MM.1S (cell line): ENCODE results near the gene FAM184A.

ENCODE experiments used
- DNase-seq: peaks from one replicate; pipeline ENCODE4 v3.0.0-alpha.2; 2015
- H2AFZ ChIP-seq: fragments of 300-600 bp; sonication (generic); 2 replicates; pipeline ENCODE4 v1.6.0; 2016; ENCODE audit warnings: antibody characterized with exemption, low read length
- H3F3A ChIP-seq: fragments of 300-600 bp; sonication (generic); 2 replicates; pipeline ENCODE4 v1.6.1; 2016; ENCODE audit warnings: mild to moderate bottlenecking, antibody characterized with exemption, low read length, moderate library complexity, mixed read lengths; ENCODE audit not compliant: insufficient read depth
- H3K27ac ChIP-seq: fragments of 300-600 bp; sonication (generic); 2 replicates; pipeline ENCODE4 v1.5.1; 2016; ENCODE audit warnings: mild to moderate bottlenecking, low read length
- H3K27me3 ChIP-seq: fragments of 300-600 bp; sonication (generic); replicated peaks from 2 replicates; pipeline ENCODE4 v1.6.0; 2016; ENCODE audit warnings: low read length; ENCODE audit not compliant: insufficient read depth
- H3K36me3 ChIP-seq: fragments of 300-600 bp; sonication (generic); replicated peaks from 2 replicates; pipeline ENCODE4 v1.6.1; 2016; ENCODE audit warnings: mild to moderate bottlenecking, low read length, mixed read lengths; ENCODE audit not compliant: insufficient read depth
- H3K4me1 ChIP-seq: fragments of 300-600 bp; sonication (generic); 2 replicates; pipeline ENCODE4 v1.6.1; 2016; ENCODE audit warnings: low read length, mixed read lengths
- H3K4me2 ChIP-seq: fragments of 300-600 bp; sonication (generic); 2 replicates; pipeline ENCODE4 v1.6.0; 2016; ENCODE audit warnings: low read depth, low read length
- H3K4me3 ChIP-seq: fragments of 300-600 bp; sonication (generic); 2 replicates; pipeline ENCODE4 v1.5.1; 2016; ENCODE audit warnings: low read length, mixed read lengths
- H3K79me2 ChIP-seq: fragments of 300-600 bp; sonication (generic); 2 replicates; pipeline ENCODE4 v1.6.1; 2016; ENCODE audit warnings: mixed run types, low read length, mixed read lengths
- H3K9ac ChIP-seq: fragments of 300-600 bp; sonication (generic); 2 replicates; pipeline ENCODE4 v1.6.1; 2016; ENCODE audit warnings: low read length, mixed read lengths
- H3K9me2 ChIP-seq: fragments of 300-600 bp; sonication (generic); replicated peaks from 2 replicates; pipeline ENCODE4 v1.6.1; 2016; ENCODE audit warnings: mild to moderate bottlenecking, low read length, mixed read lengths; ENCODE audit not compliant: insufficient read depth
- H3K9me3 ChIP-seq: fragments of 300-600 bp; sonication (generic); replicated peaks from 2 replicates; pipeline ENCODE4 v1.6.1; 2016; ENCODE audit warnings: mild to moderate bottlenecking, low read length, mixed read lengths; ENCODE audit not compliant: insufficient read depth
- H4K20me1 ChIP-seq: fragments of 300-600 bp; sonication (generic); 2 replicates; pipeline ENCODE4 v1.6.1; 2016; ENCODE audit warnings: mild to moderate bottlenecking, low read length, moderate library complexity, mixed read lengths; ENCODE audit not compliant: insufficient read depth
- EZH2 ChIP-seq: fragments of 300-600 bp; sonication (generic); optimal IDR thresholded peaks from 2 replicates; pipeline ENCODE3; 2017; ENCODE audit warnings: low read depth, mild to moderate bottlenecking, antibody characterized with exemption, low read length, mixed read lengths
- EZH2phosphoT487 ChIP-seq: fragments of 300-600 bp; sonication (generic); IDR thresholded peaks from 2 replicates; pipeline ENCODE4 v1.6.1; 2018; ENCODE audit warnings: antibody characterized with exemption, low read length
- TF ChIP-seq, protein P1 (sequence below): fragments of 300-600 bp; sonication (generic); IDR thresholded peaks from 2 replicates; pipeline ENCODE4 v1.5.1; 2016; ENCODE audit warnings: antibody characterized with exemption, low read length, mixed read lengths

FAM184A gene

DNA sequence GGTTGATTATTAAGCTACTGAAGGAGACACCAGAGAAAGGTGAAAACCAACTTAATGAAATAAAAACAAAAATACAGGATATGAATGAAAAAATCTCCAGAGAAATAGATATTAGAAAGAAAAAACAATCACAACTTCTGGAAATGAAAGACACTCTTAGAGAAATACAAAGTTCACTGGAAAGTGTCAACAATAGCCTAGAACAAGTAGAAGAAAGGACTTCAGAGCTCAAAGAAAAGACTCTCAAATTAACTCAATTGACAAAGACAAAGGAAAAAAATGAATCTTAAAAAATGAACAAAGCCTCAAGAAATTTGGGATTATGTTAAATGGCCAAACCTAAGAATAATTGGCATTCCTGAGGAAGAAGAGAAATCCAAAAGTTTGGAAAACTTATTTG is 133.2 kb downstream of the FAM184A start:
- no peak for DNase-seq
- Histone ChIP-seq H3K4me2 (no peak overlapping the region), H3K9me2 (no peaks in the 10 kb centered on the region), H3K9ac (no peak overlapping the region), H3K36me3 (no peaks in the 10 kb centered on the region), H2AFZ (no peak overlapping the region), H3F3A (no peaks in the 10 kb centered on the region), H3K9me3 (no peaks in the 10 kb centered on the region), H4K20me1 (no peaks in the 10 kb centered on the region), H3K27ac (no peak overlapping the region), H3K4me1 (no peaks in the 10 kb centered on the region), H3K4me3 (no peak overlapping the region), H3K27me3 (no peaks in the 10 kb centered on the region), H3K79me2 (no peaks in the 10 kb centered on the region)
- TF ChIP-seq, protein P1, sequence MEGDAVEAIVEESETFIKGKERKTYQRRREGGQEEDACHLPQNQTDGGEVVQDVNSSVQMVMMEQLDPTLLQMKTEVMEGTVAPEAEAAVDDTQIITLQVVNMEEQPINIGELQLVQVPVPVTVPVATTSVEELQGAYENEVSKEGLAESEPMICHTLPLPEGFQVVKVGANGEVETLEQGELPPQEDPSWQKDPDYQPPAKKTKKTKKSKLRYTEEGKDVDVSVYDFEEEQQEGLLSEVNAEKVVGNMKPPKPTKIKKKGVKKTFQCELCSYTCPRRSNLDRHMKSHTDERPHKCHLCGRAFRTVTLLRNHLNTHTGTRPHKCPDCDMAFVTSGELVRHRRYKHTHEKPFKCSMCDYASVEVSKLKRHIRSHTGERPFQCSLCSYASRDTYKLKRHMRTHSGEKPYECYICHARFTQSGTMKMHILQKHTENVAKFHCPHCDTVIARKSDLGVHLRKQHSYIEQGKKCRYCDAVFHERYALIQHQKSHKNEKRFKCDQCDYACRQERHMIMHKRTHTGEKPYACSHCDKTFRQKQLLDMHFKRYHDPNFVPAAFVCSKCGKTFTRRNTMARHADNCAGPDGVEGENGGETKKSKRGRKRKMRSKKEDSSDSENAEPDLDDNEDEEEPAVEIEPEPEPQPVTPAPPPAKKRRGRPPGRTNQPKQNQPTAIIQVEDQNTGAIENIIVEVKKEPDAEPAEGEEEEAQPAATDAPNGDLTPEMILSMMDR: no peak
- TF ChIP-seq EZH2: no peak
- no peak for TF ChIP-seq EZH2phosphoT487

DNA sequence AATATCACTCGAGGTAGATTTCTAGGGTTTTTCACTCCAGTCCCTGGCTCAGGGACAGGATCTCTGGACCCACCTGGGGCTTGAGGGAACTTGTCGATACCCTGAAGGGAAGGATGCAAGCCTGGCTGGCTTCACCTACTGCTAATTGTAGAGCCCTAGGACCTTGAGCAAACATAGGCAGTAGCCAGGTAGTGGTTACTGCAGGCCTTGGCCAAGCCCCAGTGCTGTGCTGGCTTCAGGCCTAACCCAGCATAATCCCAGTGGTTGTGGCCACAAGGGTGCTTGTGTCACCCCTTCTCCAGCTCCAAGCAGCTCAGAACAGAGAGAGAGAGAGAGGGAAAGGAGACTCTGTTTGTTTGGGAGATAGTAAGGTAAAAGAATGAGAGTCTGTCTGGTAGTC is 137.7 kb downstream of the FAM184A start:
- Histone ChIP-seq H3K4me2 (no peak overlapping the region), H3F3A (peaks cover 1% of the 10 kb centered on the region; the same call in 1 of the 2 replicates), H3K4me3 (no peak overlapping the region), H3K79me2 (peaks cover 7% of the 10 kb centered on the region; the same call in 1 of the 2 replicates), H3K27ac (no peak overlapping the region), H3K27me3 (no peaks in the 10 kb centered on the region), H3K9me2 (no peaks in the 10 kb centered on the region), H3K9me3 (no peaks in the 10 kb centered on the region), H3K36me3 (no peaks in the 10 kb centered on the region), H4K20me1 (no peaks in the 10 kb centered on the region), H2AFZ (no peak overlapping the region), H3K4me1 (no peaks in the 10 kb centered on the region), H3K9ac (no peak overlapping the region)
- no peak for DNase-seq
- TF ChIP-seq, protein P1: no peak
- TF ChIP-seq EZH2 (no peak), EZH2phosphoT487 (no peak)

DNA sequence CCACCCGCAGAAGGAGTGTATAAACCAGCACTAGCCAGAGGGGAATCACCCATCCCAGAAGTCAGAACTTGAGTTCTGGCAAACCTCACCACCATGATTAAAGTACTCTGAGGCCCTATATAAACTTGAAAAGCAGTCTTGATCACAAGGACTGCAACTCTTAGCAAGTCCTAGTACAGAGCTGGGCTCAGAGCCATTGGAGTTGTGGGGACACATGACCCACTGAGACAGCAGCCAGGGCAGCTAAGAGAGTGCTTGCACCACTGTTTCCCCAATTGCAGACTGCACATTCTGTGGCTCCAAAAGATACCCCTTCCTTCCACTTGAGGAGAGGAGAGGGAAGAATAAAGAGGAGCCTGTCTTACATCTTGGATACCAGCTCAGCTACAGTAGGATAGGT is 138.8 kb downstream of the FAM184A start:
- H3K36me3 ChIP-seq: no peaks in the 10 kb centered on the region
- no peaks in the 10 kb centered on the region for H3K27me3 ChIP-seq
- no peaks in the 10 kb centered on the region for H3K9me2 ChIP-seq
- H3K4me1 ChIP-seq: no peaks in the 10 kb centered on the region
- H2AFZ ChIP-seq: no peak overlapping the region
- peaks cover 7% of the 10 kb centered on the region; the same call in 1 of the 2 replicates for H3K79me2 ChIP-seq
- H4K20me1 ChIP-seq: no peaks in the 10 kb centered on the region
- DNase-seq: no peak
- H3K9me3 ChIP-seq: no peaks in the 10 kb centered on the region
- H3F3A ChIP-seq: peaks cover 9% of the 10 kb centered on the region
- no peak overlapping the region for H3K4me3 ChIP-seq
- TF ChIP-seq EZH2phosphoT487: no peak
- TF ChIP-seq, protein P1: no peak
- H3K4me2 ChIP-seq: no peak overlapping the region
- no peak overlapping the region for H3K9ac ChIP-seq
- no peak overlapping the region for H3K27ac ChIP-seq
